Medulla oblongata (tissue), 1 donor: Measurements from ENCODE around the gene CDC42BPG.
A peak's percentile ranks its signal among the peaks of the same experiment; 100 is the strongest.

ENCODE experiments used
- DNase-seq: peaks from one replicate; pipeline ENCODE4 v3.0.0-alpha.2; 2015; ENCODE audit errors: extremely low spot score

CDC42BPG gene

GRCh38 chr11:64805481-64805880 is 39.0 kb downstream of the CDC42BPG start:
- no peak for DNase-seq

- DNase-seq, result no peak
These were observed 39.9 kb downstream of the CDC42BPG start for GRCh38 chr11:64804346-64805210.

GRCh38 chr11:64803846-64804345 is 40.6 kb downstream of the CDC42BPG start:
- DNase-seq, result no peak

- peak; percentile 92 for DNase-seq
These were observed 41.2 kb downstream of the CDC42BPG start, which contains the start of gene MAP4K2 for GRCh38 chr11:64803158-64803845. Gene MAP4K2, minus strand, starts transcription at chr11:64803214. Its CDS starts 65 bp downstream, at chr11:64803149.

GRCh38 chr11:64802370-64803157 is 41.9 kb downstream of the CDC42BPG start:
- no peak for DNase-seq

GRCh38 chr11:64801561-64802369 is 42.7 kb downstream of the CDC42BPG start:
- DNase-seq, result no peak

GRCh38 chr11:64801158-64801464 is 43.3 kb downstream of the CDC42BPG start:
- no peak for DNase-seq

- no peak for DNase-seq
These were observed 43.9 kb downstream of the CDC42BPG start for GRCh38 chr11:64800303-64801157.

GRCh38 chr11:64799623-64800302 is 44.7 kb downstream of the CDC42BPG start:
- no peak for DNase-seq

GRCh38 chr11:64799256-64799622 is 45.2 kb downstream of the CDC42BPG start:
- no peak for DNase-seq

GRCh38 chr11:64796757-64797541 is 47.5 kb downstream of the CDC42BPG start:
- no peak for DNase-seq

GRCh38 chr11:64796047-64796756 is 48.3 kb downstream of the CDC42BPG start:
- no peak for DNase-seq

GRCh38 chr11:64794526-64794925 is 49.9 kb downstream of the CDC42BPG start:
- DNase-seq, result no peak

- no peak for DNase-seq
These were observed 50.9 kb downstream of the CDC42BPG start for GRCh38 chr11:64793271-64794160.

- no peak for DNase-seq
These were observed 52.0 kb downstream of the CDC42BPG start for GRCh38 chr11:64792482-64792881.

GRCh38 chr11:64791781-64792291 is 52.6 kb downstream of the CDC42BPG start:
- DNase-seq, result no peak
